Muscle of back (tissue), 11 donors: ENCODE data around the gene GABRB2. TPM values are rescaled to one million over a fixed set of nuclear protein-coding genes. Genes with fewer than 3 reads are reported as not detected.

Experiments used
- DNase-seq, 3 donors: peaks; one replicate each; pipeline versions ENCODE4 v3.0.0 to v3.0.0-alpha.2; 2013
- polyA plus RNA-seq, 10 donors: library from polyadenylated mRNA; unstranded; fragments of 120-200 nt; gene quantifications; one replicate each; pipeline ENCODE4 v1.2.1, GENCODE V29; 2013; ENCODE audit not compliant: insufficient read length in 10 of 10

GABRB2 gene
- polyA plus RNA-seq, 10 donors, result 0.40 to 3.1 (median 1.6) TPM

DNA sequence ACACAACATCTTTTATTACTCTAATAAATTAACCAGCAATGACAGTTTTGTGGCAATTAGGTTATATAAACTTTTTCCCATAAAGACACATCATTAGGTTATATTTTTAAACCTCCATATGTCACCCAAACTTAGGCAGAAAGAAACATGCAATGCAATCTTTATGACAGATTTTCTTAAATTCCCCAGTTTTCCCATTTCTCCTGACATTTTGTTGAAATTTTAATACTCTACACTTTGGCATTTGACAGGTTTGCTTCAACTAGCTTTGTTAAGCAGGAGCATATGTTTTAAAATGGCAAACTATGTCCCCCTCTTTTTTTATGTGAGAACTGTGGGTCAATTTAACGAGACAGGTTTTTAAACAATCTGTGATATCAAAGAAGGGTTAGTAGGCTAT, 155.5 kb downstream of the GABRB2 start:
- DNase-seq, result no peak

DNA sequence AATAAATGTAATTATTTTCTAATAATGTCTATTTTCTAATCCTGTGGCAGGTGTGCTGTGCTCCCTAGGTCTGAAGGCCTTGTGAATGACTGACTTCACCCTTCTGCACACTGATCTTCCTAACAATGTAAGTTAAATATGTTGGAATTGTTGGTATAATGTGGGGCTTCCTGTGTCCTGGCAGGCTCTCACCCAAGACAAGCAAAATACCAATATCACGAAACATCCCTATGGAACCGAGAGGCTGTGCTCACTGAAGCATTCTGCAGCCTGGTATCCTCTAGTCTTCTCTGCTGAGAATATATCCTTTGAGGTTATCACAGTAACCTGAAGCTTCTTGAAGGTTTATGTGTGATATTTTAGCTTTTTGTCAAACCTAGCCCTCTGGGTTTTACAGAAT, 159.4 kb downstream of the GABRB2 start:
- no peak for DNase-seq

DNA sequence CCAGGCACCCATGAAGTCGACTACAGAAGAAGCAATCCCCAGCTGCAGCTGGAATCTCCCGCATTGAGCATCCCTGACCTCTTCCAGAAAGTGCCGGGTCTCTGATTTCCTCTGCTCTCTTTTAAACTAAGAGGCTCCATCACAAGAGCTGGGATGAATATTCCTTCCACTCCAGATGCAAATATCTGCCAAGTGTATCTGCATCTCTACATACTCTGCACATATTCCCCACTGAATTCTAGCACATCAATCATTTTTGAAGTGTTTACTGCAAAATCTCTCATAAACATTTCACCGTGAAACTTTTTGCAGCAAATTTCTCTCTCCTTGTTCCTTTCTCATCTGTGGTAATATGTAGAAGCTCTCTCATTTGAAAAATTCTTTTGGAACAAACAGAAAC, 161.5 kb downstream of the GABRB2 start:
- DNase-seq, result peak in 2 of 3 donors; percentile 22 to 59

DNA sequence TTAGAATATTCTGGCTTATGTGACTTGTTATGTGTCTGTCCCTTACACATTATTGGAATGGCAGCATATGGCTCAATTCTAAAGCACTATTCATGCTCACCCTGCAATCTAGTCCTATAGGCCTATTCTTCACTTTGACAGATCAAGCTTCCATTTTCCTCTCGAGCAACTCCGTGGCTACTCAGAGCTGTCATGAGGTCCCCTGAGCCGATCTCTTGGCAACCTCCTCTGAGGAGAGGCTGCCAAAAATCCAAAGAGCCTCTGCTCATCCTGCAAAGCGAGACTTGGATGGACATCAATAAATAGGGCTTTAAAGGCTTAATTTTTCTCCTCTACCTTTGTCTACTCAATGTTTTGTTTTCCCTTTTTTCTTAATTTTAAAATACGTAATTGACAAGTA, 163.8 kb downstream of the GABRB2 start:
- DNase-seq, result peak in 1 of 3 donors; percentile 30

DNA sequence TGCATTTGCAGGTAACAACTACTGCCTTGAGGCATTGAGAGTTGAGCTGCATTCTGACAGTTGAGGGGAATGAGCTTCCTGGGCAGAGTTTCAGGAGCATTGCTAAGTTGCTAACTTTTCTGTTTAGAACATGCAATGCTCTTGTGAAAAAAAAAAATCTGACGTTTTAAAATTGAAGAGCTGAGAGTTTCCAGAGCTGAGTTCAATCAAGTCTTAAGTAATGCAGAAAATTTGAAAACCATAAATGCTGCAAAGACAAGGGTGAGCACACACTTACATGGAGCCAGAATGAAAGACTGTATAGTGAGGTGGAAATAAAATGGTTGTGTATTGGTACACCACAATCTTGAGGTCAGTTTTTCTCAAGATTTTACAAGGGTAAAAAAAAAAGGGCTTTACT, 166.0 kb downstream of the GABRB2 start:
- DNase-seq, result no peak

DNA sequence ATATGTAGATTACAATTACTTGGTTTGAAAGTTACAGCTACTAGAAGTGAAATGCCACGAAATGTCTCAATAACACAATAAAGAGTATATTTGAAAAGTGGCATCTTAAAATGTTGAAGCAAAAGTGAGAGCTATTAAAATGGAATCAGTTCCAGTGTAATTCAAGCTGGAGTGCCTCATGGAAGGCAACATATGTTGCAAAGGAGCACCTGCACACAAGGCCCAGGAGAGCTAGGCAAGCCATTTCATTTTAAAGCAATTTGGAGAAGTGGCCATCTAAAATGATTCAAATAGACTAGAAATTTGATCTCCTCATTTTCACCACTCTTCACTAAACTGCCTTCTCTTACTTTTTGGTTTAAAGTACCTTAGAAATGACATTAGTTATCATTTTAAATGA, 167.8 kb downstream of the GABRB2 start:
- no peak for DNase-seq

DNA sequence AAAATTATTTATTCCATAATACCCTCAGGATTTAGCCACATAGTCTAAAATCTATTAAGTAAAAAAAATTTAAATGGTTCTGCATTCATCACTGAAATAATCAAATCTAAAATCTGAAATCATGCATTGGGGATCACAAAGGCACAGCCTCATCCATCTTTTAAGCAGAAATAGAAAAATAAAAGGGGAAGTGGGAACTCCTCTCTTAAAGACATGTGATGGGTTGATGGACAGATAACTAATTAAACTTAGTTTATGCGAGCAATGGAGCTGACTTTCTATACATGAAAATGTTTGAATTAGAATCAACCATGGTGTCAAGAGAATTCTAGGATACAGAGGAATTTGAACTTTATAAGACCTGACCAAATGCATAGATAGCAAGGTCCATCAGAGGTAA, 170.5 kb downstream of the GABRB2 start:
- no peak for DNase-seq

DNA sequence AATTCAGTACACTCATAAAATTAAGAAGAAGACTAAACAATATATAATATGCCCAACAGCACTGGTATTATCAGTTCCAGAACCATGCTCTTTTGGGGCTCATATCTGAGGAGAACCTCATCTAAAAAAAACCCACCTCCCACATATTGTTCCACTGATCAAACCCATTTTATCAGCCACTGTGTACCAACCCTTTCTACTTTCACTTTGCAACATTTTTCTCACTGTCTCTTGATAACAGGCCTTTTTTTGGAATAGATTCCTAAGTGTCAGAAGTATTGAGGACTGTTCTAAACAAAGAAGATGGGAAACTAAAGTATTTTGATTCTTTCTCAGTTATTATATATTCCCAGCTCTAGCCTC, 173.2 kb downstream of the GABRB2 start:
- no peak for DNase-seq

DNA sequence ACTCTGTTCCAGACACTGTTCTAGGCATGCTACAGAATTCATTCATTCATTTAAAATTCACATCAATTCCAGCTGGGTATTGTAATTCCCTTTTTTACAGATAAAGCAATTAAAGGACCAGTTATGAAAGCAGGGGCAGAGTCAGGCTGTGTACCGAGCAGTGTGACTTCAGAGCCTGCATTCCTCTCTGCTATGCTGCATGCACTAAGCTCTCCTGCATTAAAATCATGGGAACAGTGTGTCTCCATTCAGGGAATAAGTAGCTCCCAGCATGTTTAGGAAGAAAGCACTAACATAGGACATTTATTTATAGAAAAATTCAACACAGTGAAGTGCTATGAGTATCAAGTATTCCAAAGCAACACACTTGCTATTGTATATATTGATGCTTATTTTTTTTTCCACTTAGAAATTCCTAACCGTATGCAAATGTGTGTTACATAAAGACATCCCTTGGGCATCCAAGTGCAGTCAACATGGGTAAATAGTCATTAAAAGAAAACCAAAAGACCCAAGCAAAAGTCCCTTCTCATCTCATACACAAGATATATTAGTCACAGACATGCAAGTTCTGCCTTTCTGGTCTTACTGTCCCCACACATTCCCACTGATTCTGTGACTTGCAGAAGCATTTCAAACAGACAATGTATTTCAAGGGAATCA, 173.7 kb downstream of the GABRB2 start:
- DNase-seq, result no peak

DNA sequence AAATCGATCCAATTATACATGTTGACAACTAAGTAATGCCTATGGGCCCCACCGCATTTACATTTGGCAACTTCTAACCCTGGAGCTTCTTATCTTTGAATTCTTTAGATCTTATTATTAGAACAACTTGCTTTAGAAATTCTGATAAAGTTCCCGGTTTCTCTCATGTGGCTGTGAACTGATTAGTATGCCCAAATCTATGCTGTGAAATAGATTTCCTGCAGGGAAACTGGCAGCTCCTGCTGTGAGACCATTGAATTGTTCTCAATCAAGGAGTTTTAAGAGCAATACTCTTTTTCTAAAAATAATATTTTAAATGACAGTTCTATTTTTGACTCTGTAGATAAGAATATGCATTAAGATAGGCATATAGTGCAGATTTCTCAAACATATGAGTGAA, 177.5 kb downstream of the GABRB2 start:
- no peak for DNase-seq

DNA sequence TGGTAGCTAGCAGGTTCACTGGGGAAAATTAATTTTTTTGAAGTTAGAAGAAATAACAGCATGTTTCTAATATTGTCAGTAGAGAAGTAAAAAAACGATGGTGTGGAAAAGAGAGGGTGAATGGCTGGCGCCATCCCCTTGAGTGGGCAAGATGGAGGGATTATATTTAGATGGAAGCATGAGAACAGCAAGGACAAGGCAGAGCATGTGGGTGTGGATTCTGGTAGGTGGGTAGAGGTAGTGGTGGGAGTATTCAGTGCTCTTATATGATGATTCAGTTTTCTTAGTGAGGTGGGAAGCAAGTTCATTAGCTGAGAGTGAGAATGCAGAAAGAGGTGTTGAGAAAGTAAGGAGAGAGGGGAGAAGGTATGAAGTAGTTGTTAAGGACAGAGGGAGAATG, 188.1 kb downstream of the GABRB2 start:
- DNase-seq, result no peak

DNA sequence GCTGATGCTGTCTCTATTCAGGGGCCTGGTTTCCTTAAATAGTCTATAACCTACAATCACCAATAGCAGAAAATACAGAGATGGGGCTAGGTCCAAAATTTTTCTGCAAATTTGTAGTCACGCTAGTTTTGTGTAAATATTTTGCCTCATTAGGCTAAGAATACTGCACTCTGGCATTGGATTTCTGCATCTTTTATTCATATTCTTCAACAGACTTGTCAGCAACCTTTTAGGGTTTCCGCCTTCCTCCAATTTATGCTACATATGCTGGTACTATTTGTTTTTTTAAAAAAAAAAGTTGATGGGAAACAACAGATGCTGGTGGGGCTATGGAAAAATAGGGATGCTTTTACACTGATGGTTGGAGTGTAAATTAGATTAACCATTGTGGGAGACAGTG, 202.3 kb downstream of the GABRB2 start:
- DNase-seq, result no peak

DNA sequence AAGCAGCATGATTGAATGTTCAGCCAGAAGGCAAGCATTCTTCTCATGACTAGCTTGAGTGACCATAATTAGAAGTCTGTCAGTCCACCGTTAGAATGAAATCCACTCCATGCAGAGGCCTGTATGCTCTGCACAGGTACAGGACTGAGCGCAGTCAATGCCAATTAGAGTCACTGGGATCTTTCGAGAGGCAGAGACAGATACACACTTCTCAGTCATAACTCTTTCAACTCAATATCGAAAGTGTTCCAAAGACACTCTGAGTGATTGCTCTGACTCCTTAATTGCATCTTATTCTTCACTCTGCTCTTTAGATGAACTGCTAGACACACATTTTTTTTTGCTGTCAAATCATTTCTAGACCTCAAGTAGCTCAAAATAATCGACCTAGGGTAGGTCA, 203.6 kb downstream of the GABRB2 start:
- DNase-seq, result no peak

DNA sequence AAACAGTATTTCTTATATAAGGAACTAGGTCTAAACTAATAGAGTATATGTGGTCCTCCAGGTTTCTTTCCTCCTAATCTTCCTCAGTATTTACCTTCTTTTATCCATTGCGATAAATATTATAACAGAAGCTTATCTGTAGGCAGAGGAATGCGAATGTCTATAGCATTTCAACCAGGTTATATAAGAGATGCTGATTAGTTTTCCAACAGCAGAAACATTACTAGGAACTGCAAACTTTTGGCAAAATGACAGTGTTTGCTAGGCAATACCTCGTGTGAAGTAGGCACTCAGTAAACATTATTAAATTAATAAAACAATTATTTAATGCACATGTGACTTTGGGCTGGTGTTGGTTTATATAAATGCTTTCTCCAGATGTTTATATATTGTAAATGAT, 206.5 kb downstream of the GABRB2 start:
- no peak for DNase-seq

DNA sequence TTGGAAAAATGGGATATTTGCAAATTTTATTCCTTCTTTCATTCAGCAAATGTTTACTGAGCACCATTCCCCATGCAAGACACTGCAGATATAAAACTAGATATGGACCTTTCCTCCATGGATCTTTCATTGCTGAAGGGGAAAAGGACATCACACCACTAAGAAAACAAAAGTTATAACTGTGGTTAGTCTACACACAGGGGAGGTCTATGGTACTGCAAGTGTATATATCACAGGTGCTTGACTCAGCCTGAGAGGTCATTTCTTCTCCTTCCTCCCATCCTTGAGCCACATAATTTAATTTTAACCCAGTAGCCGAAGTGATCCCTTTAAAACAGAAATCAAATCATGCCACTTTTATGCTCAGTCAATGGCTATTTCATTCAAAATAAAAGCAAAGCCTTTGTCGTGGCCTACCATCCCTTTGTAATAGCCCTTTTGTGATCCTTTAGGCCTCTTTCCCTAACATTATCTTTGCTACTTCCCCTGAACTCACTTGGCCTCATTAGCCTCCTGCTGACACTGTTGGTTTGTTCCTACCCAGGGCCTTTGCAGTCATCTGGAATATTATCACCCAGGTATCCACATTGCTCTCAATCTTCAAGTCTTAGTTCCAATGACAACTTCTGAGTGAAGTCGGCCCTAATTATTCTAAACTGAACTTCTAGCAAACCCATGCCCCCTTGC, 213.2 kb downstream of the GABRB2 start:
- DNase-seq, result no peak

DNA sequence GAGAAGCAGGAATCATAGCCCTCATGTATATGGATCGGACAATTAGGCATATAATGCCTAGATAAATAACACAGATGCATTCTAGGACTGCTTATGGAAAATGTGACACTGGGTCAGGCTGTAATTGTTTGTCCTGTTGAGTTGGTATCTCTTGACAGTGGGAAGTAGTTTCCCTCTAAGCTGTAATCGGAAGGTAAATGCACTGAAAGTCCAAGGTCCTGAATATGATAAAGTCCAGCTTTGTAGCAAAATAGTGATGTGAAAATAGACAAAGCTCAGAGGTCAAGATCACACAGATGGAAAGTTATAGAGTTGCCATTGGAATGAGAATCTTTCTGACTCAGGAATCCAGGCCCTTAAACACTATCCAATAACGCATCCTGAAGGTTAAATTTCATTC, 214.2 kb downstream of the GABRB2 start:
- no peak for DNase-seq

DNA sequence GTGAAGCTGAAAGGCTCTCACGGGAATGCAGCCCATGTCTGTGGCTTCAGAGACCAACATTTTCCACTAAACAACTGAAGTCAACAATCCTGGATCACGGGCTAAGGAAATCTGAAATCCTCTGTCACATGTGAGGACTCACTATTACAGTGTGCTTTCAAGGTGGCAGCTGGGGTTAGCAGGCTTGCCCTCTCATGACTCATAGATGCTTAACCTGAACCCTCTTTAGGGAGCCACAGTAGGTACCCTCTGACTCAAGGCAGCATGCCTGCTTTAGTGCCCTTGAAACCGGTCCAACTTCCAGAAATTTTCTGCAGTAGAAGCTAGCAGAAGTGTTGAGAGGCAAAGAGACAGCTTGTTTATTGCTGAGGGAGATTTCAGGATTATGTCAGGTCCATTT, 232.5 kb downstream of the GABRB2 start:
- no peak for DNase-seq

DNA sequence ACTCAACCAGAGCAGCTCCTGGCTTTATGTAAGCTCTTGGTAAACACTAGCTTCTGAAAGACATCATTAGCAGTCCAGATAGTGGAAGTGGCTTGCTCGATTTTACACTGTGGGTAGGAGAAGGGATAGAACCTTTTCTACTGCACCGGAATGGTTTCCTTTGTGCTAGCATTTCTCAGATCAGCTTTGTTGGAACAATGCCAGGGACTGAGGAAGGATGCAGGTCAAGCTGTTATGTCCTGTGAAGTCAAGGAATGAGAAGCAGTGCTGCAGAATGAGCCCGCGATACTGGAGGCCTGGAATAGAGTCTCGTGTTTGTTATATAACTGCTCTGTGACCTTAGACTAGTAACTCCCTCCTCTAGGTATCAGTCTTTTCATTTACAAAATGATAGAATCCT, 233.6 kb downstream of the GABRB2 start:
- DNase-seq, result peak in 1 of 3 donors; percentile 11

DNA sequence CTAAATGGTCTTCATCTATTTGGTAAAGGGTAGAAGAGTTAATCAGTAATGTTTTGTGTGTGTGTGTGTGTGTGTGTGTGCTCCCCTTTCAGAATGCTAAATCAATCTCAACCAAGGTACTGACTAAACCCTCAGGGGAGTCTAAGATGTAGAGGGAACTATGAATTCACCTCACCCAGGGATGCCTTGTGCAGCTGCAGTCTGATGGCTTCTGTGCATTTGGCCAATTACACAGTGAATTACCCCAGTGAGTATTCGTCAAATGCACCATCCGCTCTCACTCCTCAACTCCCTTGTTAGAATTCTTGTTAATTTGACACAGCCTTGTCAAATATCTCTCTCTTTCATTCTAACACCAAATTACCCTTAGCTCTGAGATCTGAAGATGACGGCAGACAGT, 234.6 kb downstream of the GABRB2 start:
- no peak for DNase-seq

DNA sequence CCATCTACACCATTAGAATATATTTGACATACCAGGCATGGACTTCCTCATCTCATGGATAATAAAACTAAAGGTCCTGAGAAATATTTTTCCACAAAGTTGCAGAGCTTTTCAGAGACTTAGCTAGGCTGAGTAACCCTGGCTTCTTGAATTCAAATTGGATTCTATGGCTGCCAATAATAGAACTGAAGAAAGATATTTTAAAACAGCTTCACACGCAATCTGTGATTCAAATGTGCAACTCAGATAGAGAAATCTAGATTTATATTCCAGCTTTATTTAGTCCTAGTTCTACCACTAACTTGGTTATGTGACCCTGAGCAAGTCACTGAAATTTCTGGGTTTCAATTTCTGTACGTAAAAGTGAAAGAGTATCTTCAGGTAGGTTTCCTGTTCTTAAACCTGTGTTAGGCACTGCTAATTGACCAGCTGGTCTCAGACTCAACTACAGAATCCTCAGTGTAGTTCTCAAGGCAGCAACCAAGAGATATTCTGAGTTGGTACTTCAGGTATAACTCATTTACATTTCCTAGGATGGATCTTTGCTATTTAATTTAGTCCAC, 235.3 kb downstream of the GABRB2 start:
- no peak for DNase-seq

DNA sequence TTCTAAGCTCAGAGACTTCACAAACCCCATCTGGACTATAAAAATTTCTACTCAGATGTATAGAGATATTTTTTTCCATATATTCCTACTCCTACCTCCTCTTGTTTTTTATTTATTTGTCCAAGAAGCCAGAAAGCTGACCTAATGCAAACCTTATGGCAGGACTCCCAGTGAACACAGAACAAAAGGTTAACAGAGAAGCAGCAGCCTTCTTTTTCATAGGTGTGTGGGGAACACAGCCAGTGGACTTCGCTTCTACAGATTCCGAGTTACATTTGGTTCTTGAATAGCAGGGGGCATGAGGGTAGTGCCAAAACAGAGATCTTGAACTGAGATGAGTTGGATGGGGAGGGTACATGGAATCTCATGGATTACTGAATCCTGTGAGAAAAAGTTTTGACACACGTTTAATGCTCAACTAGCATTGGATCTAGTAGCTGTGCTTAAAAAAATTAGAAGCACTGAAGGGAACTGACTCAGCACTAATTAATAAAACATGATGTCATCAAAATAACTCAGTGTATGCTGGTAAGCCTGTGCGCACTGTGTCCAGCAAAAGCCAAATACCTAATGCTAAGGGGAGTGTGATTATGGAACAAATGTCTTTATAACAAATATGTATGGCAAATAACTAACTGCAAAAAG, 240.1 kb downstream of the GABRB2 start:
- DNase-seq, result peak in 2 of 3 donors; percentile 31 to 64

DNA sequence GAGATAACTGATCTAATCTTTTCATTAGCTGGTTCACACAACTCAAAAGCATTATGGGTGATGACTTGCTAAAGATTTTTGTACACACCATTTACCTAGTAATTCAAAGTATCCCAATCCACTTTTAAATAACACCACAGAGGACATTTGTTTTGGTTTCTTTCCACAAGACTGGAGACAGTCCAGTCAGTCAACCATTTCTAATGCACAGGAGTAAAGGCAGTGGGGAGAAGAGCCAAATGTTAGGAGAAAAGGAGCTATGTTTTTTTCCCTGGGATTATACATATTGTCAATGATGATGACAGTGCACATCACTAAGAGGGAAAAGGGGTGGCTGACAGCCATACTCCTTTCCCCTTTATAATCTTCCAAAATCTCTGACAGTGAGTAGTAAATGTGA, 240.9 kb downstream of the GABRB2 start:
- peak in 1 of 3 donors; percentile 44 for DNase-seq

DNA sequence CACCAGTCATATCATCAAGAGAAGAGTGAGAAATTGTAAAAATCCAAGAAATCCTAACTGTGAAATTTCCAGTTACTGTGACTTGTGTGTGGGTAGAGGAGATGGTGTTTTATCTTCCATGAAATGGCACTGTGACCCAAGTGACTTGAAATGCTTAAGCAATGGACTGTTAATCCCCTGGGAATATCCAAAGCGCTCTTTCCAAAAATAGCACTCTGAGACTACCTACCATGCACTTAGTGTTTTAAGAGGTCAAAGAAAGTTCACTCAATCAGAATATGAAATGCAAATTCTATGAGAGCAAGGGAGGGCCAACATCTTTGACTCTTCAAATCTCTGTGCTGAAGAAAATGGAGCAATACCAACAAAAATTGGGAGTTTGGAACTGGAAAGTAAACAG, 244.0 kb downstream of the GABRB2 start:
- DNase-seq, result peak in 1 of 3 donors; percentile 23
